Activated T-helper 2 cell treated with anti-CD3 and anti-CD28 coated beads, Interferon-gamma antibody, Interleukin-2, Interleukin-4, amounts not matched to agents 10 μg/mL and 5 μg/mL and 100 μg/mL, durations not matched to agents 14 hours and 24 hours and 36 hours (primary cell): ENCODE results near the gene MUC5B. TPM values are rescaled to one million over a fixed set of nuclear protein-coding genes. Genes with fewer than 3 reads are reported as not detected.

ENCODE experiments used
- DNase-seq: peaks from one replicate; pipeline ENCODE4 v3.0.0; 2021; ENCODE audit warnings: low spot score
- H3K27ac Mint-ChIP-seq: one replicate; pipeline ENCODE4 v1.8.0; 2021; ENCODE audit warnings: mixed read lengths
- H3K27me3 Mint-ChIP-seq: one replicate; pipeline ENCODE4 v1.8.0; 2021; ENCODE audit warnings: low read depth, mixed read lengths
- H3K36me3 Mint-ChIP-seq: one replicate; pipeline ENCODE4 v1.8.0; 2021; ENCODE audit warnings: low read depth, mixed read lengths
- H3K4me1 Mint-ChIP-seq: one replicate; pipeline ENCODE4 v1.8.0; 2021; ENCODE audit warnings: low read depth, mixed read lengths
- H3K4me3 Mint-ChIP-seq: one replicate; pipeline ENCODE4 v1.8.0; 2021; ENCODE audit warnings: low read depth, mild to moderate bottlenecking, moderate library complexity, mixed read lengths
- H3K9me3 Mint-ChIP-seq: one replicate; pipeline ENCODE4 v1.8.0; 2021; ENCODE audit warnings: mixed read lengths
- intact Hi-C: fragments of 100-400 bp; cut with micrococcal nuclease; formaldehyde crosslinking; loops from one replicate; pipeline ENCODE4 v1.15.1; 2023
- total RNA-seq: library from RNA; stranded (reverse); gene quantifications from 2 replicates; pipeline ENCODE4 v1.2.3, GENCODE V29; 2022

Gene MUC5B
- total RNA-seq, 1 donor from 2014 or later: not detected

DNA sequence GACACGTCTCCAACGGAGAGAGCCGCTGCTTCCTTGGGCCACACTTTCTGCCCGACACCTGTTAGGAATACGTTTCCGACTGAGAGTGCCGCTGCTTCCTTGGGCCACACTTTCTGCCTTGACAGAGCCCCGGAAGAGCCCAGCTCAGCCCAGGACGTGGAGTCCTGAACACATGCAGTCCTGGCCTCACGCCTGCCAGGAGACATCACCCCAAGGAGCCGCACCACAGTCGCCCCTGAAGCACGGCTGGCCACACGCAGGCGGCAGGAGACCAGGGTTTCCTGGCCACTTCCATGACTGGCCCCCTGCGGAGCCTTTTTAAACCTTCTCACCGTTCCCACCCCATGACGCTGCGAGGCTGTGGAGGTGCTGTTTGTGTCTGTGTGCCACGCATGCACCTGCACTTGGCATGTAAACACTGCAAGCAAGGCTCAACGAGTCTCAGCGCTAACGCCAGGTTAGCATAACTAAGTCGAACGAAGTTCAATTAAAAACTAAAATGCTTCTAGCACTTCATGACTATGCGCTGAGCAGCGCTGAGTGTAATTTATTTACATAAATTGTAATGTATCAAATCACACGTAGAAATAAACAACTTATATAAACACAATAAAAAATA lies 77.8 kb downstream of the MUC5B start:
- intact Hi-C loops: no loop called here
- H3K27ac Mint-ChIP-seq: no peak overlapping the region

GRCh38 chr11:1301220-1302000 lies 78.5 kb downstream of the MUC5B start:
- intact Hi-C loops: no loop called here
- no peak for DNase-seq
- Mint-ChIP-seq H3K9me3 (no peaks in the 10 kb centered on the region), H3K4me1 (no peaks in the 10 kb centered on the region), H3K27me3 (no peaks in the 10 kb centered on the region), H3K36me3 (no peaks in the 10 kb centered on the region), H3K27ac (no peak overlapping the region), H3K4me3 (no peak overlapping the region)

More for the DNA sequence above, 77.8 kb downstream of the MUC5B start:
- no peaks in the 10 kb centered on the region for H3K27me3 Mint-ChIP-seq
- H3K9me3 Mint-ChIP-seq: no peaks in the 10 kb centered on the region
- DNase-seq: no peak
- no peak overlapping the region for H3K4me3 Mint-ChIP-seq
- H3K36me3 Mint-ChIP-seq: no peaks in the 10 kb centered on the region
- no peaks in the 10 kb centered on the region for H3K4me1 Mint-ChIP-seq

- no peak for DNase-seq
- Mint-ChIP-seq H3K27ac (no peak overlapping the region), H3K36me3 (no peaks in the 10 kb centered on the region), H3K4me1 (no peaks in the 10 kb centered on the region), H3K4me3 (no peak overlapping the region), H3K27me3 (no peaks in the 10 kb centered on the region), H3K9me3 (no peaks in the 10 kb centered on the region)
- intact Hi-C loops: no loop called here
Measured at GRCh38 chr11:1302041-1302460, 79.2 kb downstream of the MUC5B start.

GRCh38 chr11:1302461-1303125 lies 79.7 kb downstream of the MUC5B start:
- Mint-ChIP-seq H3K9me3 (no peaks in the 10 kb centered on the region), H3K4me3 (no peak overlapping the region), H3K27me3 (no peaks in the 10 kb centered on the region), H3K27ac (no peak overlapping the region), H3K36me3 (no peaks in the 10 kb centered on the region), H3K4me1 (peaks cover 3% of the 10 kb centered on the region)
- intact Hi-C loops: no loop called here
- DNase-seq: no peak

DNA sequence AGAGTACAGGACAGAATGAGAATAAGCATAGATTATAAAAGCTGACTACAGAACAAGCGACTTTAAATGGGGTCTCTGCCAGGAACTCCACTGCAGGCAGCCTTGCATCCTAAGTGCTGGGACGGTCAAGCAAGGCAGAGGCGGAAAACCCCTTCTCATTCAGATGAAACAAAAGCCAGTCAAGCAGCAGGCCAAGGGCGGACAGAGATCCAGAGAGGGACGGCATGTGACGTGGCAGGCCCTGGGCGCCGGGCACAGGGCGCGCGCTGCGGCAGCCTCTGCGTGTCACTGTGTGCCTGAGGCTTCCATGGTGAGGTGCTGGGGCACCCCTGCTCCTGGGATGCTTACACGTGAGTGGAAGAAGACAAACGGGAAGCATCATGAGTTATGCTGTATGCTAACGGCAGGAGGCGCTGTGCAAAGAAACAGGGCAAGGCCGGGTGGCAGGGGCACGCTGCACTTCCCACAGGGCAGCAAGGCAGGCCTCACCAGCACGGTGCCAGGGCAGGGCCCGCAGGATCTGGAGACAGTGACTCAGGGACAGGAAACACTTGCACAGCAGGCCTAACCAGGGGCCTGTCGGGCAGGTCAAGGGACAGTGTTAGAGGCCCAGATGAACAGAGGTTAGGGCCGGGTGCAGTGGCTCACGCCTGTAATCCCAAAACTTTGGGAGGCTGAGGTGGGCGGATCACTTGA lies 80.4 kb downstream of the MUC5B start:
- H3K4me1 Mint-ChIP-seq: peaks cover 7% of the 10 kb centered on the region
- intact Hi-C loops: no loop called here
- H3K36me3 Mint-ChIP-seq: peaks cover 1% of the 10 kb centered on the region
- no peaks in the 10 kb centered on the region for H3K9me3 Mint-ChIP-seq
- no peak for DNase-seq
- H3K27ac Mint-ChIP-seq: no peak overlapping the region
- no peaks in the 10 kb centered on the region for H3K27me3 Mint-ChIP-seq
- no peak overlapping the region for H3K4me3 Mint-ChIP-seq

- no peak overlapping the region for H3K4me3 Mint-ChIP-seq
- H3K9me3 Mint-ChIP-seq: no peaks in the 10 kb centered on the region
- peaks cover 2% of the 10 kb centered on the region for H3K36me3 Mint-ChIP-seq
- no peak overlapping the region for H3K27ac Mint-ChIP-seq
- DNase-seq: no peak
- no peaks in the 10 kb centered on the region for H3K27me3 Mint-ChIP-seq
- intact Hi-C loops: no loop called here
- H3K4me1 Mint-ChIP-seq: peaks cover 10% of the 10 kb centered on the region
Measured at GRCh38 chr11:1303973-1304372, 81.1 kb downstream of the MUC5B start.

- Mint-ChIP-seq H3K9me3 (no peaks in the 10 kb centered on the region), H3K4me1 (peaks cover 10% of the 10 kb centered on the region), H3K36me3 (peaks cover 2% of the 10 kb centered on the region), H3K27ac (no peak overlapping the region), H3K4me3 (no peak overlapping the region), H3K27me3 (no peaks in the 10 kb centered on the region)
- intact Hi-C loops: no loop called here
- no peak for DNase-seq
Measured at GRCh38 chr11:1304380-1304779, 81.5 kb downstream of the MUC5B start.

GRCh38 chr11:1305063-1305495 lies 82.2 kb downstream of the MUC5B start:
- no peak overlapping the region for H3K27ac Mint-ChIP-seq
- no peaks in the 10 kb centered on the region for H3K9me3 Mint-ChIP-seq
- H3K4me1 Mint-ChIP-seq: peaks cover 10% of the 10 kb centered on the region
- no peaks in the 10 kb centered on the region for H3K27me3 Mint-ChIP-seq
- intact Hi-C loops: loop anchor here (5.0 kb wide), 1 partner anchor 82 kb away; the partner anchor contains the start of gene BRSK2
- peaks cover 2% of the 10 kb centered on the region for H3K36me3 Mint-ChIP-seq
- no peak for DNase-seq
- H3K4me3 Mint-ChIP-seq: no peak overlapping the region

DNA sequence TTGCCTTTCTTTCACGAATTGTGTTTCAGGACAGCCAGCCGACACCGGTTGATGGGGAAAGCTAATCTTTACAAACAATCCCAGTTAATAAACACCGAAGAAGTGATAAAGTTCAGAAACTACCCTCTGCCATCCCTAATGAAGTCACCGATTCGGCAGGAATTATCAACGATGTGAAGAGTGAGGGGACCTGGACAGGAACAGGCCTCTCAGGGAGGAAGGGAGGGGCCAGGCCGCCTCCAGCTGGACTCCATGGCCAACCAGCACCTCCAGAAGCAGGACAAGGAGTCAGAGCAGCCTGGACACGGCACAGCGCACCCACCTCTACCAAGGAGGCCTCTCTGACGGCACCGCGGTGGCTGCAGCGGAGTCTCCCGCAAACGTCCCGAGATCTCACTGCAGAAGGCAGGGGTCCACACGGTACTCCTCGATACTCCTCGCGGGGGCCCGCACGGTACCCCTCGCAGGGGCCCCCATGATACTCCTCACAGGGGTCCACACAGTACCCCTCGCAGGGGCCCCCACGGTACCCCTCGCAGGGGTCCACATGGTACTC lies 82.7 kb downstream of the MUC5B start:
- Mint-ChIP-seq H3K36me3 (peaks cover 5% of the 10 kb centered on the region), H3K27me3 (no peaks in the 10 kb centered on the region), H3K4me1 (peaks cover 12% of the 10 kb centered on the region), H3K27ac (no peak overlapping the region), H3K9me3 (no peaks in the 10 kb centered on the region), H3K4me3 (no peak overlapping the region)
- DNase-seq: no peak
- intact Hi-C loops: loop anchor here (5.0 kb wide), 1 partner anchor 82 kb away; the partner anchor contains the start of gene BRSK2

GRCh38 chr11:1306186-1307162 lies 83.6 kb downstream of the MUC5B start:
- H3K9me3 Mint-ChIP-seq: peaks cover 4% of the 10 kb centered on the region
- peaks cover 12% of the 10 kb centered on the region for H3K36me3 Mint-ChIP-seq
- no peak overlapping the region for H3K27ac Mint-ChIP-seq
- H3K27me3 Mint-ChIP-seq: peaks cover 2% of the 10 kb centered on the region
- no peak overlapping the region for H3K4me3 Mint-ChIP-seq
- H3K4me1 Mint-ChIP-seq: peaks cover 21% of the 10 kb centered on the region
- no peak for DNase-seq
- intact Hi-C loops: loop anchor here (5.0 kb wide), 1 partner anchor 81 kb away; the partner anchor contains the start of gene BRSK2

- Mint-ChIP-seq H3K27me3 (peaks cover 8% of the 10 kb centered on the region), H3K36me3 (peaks cover 20% of the 10 kb centered on the region), H3K4me1 (peaks cover 23% of the 10 kb centered on the region), H3K9me3 (peaks cover 13% of the 10 kb centered on the region), H3K4me3 (peak overlapping the region; percentile 26), H3K27ac (no peak overlapping the region)
- no peak for DNase-seq
- intact Hi-C loops: loop anchor here (5.0 kb wide), 1 partner anchor 80 kb away; the partner anchor contains the start of gene BRSK2
Measured at GRCh38 chr11:1307163-1307870, 84.5 kb downstream of the MUC5B start.
